Measurements from ENCODE around the gene PDZRN3.

PDZRN3 gene

DNA sequence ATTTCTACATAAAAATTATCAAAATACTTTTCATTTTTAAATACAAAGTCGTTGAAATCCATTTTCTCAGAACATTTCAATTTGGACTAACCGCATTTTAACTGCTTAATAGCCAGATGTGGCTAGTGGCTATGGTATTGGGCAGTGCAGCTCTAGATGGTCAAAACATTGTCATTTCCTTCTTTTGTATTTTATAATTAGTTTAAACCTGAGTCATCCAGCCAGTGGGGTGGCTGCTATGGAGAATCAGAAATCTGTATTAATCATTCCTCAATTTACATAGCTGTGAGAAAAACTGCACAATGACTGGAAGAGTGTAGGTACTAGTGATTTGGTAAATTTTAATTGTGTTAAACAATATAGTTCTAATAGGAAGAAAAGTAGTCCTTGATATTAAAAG lies 245.3 kb downstream of the PDZRN3 start:
- no peak for DNase-seq

DNA sequence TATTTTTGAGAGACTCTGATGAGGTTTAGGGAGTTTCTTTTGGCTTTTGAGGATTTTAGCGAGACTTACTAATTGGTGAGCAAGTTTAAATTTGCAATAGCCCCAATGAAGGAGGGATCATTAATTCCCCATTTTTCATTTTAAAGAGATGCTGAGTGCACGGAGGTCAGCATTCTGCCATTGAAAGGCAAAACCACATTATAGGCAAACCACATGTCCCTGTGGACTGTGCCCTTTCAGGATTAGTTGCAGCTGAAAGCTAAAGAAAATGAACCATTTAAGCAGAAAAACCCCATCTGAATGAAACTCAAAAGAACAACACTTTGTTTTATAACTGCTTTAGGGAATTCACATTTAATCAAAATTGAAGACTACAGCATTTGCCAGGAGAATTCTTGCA lies 246.5 kb downstream of the PDZRN3 start:
- DNase-seq: no peak

DNA sequence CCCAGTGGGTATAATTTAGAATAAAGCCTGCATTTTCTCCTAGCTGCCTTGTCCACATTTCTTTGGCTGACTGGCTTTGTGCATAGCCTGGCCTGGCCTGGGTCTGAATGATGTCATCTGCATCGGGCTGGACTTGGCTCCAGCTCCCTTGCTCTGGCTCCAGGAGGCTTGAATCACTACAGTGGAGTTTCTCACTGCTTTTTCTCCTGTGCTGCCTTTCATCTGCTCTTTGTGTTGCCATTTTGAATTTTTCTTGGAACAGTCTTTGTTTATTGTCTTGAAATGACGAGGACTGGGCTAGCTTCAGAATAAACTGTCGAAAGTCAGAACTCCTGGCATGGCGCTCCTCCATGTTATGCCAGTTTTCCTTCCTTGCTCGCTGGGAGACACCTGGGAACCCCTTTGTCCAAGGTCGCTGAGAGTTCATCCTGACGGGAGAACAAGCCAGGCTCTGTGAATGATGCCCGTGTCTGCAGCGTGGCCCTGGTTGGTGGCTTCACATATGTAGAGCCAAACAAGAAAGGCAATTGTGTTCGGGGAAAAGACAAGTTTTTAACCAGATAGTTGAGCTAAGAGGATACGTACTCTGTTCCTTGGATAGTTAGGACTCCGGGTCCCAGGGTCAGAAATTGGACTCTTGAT lies 258.9 kb downstream of the PDZRN3 start:
- no peak for DNase-seq

DNA sequence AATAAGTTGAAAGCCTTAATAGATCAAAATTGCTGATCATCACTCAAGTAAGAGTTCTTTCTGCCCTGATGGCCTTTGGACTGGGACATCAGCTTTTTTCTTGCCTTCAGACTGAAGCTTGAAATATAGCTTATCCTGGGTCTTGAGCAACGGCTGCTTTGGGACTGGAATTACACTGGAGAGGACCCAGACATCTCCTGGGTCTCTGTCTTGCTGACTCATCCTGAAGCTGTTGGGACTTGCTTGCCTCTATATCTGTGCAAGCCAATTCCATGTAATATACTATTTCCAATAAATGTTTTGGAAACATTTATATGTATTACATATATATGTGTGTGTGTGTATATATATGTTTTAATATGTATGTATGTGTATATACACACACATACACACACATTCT lies 260.2 kb downstream of the PDZRN3 start:
- no peak for DNase-seq

DNA sequence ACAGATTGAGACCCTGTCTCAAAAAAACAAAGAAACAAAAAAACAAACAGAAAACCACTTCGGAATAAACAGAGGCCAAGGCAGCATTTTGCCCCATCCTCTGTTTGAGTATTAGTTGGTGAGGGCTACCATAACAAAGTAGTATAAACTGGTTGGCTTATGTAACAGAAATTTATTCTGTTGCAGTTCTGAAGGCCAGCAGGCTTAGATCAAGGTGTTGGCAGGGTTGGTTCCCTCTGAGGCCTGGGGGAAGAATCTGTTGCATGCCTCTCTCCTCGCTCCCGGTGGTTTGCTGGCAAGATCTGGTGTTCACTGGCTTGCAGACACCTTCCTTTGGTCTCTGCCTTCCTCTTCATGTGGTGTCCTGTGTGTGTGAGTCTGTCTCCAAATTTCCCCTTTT lies 261.6 kb downstream of the PDZRN3 start:
- DNase-seq: no peak

DNA sequence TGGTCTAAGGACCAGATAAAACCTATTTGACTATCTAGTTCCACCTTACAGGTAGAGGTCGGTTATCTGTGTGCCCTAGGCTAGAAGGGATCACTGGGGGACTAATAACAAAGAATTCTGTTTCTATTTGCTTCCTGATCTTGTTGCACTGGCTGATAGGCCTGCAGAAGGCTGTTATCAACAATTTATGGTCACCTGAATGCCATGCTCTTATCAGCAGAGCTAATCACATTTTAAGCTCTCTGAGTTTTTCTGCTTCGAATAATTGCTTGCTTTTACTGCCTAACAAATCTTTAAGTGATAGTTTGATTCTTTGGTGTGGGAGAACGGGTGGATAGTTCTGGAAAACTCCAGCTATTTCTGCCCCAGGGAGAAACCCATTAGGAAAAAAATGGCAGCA lies 263.1 kb downstream of the PDZRN3 start:
- DNase-seq: no peak

DNA sequence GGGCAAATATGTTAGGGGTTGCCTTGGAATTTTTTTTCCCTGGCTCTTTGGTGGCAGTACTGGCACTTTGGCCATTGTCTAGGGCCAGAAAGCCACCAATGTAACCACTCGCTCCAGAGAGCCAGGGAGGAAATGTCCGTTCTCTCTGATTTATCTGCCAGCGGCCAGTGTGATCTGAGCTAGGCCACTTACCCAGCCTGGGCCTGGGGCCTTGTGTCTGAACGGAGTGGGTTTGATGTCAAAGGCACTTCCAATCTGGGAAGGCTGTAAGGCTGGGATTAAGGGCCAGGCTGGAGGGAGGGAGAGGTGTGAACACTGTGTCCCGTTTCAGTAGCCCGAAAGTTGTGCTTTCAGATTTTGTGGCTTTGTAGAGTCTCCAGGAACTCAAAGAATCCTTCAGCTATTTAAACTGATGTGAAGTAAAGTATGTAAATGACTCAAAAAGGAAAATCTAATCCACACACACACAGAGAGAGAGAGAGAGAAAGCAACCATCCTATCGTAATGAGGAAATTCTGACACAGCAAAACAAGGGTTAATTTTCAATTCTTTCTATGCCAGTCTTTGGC lies 271.0 kb downstream of the PDZRN3 start:
- DNase-seq: no peak

DNA sequence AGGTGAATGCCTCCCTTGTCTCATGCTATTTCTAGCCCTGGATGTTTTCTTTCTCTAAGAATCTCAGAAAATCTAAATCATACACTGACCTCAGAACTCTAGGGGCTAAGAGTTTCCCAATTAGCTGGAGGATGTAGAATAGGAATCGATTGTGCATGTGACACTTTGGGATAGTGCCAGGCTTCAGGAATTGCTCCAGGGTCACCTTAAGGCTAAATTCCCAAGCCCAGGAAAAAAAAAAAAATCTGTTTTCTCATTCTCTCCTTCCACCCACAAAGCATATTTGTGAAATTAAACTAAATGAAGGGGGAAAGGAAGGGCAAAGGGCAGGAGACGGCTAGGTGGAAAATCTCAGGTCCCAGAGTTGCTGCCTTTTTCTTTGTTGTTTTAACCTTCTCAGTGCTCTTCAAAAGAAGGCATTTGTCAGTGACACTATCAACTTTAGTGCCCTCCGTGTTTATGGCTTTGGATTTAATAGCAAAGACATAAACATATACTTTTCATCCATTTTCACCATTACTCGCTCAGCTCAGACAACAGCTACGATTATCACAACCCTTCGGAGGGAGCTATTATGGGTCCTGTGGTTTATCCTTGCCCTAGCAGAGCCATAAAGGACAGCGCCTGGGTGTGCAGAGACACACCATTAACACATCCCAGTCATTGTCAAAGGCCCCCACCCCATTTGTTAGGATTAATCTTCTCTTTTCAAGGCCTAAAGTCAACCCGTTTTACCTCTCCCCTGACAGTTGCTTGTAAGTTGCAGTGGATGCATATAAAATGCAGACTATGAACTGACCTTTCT lies 271.7 kb downstream of the PDZRN3 start:
- no peak for DNase-seq

DNA sequence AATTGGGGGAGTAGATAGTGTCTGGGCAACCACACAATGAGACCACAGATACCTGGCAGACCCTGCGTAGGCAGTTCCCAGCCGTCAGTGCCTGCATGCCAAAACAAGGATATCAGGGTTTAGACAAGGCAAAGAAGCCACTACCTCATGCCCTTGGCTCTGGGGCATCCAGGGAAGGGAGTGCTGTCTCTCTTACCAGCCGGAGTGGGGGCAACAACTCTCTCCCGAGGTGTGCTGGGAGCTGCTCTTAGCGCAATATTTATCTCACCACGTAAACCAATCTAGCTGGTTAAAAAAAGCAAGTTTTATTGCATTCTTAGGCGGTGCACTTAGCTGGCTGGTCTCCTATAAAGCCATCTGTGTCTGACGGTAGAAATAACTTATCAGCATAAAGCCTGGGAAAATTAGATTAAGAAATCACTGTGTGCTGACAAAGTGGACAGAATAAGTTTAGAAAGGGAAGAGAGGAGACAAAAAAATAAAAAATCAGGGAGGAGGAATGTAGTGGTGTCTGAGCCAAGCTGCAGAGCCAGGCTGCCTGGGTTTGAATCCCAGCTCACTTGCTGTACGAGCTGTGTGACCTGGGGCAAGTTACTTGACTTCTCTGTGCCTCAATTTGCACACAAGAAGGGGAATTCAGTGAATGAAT lies 273.2 kb downstream of the PDZRN3 start:
- no peak for DNase-seq

DNA sequence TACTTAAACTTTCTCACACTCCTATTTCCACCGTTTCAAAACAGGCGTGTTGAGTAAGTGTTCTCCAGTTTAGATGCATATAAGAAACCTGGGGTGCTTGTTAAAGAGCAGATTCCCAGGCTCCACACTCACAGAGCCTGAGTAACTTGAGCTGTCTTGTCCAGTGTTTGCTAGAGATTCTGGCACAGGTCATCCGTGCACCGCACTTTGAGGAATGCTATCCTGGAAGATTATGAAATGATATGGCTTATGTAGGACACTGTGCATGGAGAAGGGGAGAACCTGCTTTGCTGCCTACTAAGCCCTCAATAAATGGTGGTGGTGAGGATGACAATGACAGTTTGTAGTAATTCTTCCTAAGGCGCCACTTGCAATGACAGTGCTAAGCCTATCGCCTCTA lies 273.7 kb downstream of the PDZRN3 start:
- DNase-seq: no peak

DNA sequence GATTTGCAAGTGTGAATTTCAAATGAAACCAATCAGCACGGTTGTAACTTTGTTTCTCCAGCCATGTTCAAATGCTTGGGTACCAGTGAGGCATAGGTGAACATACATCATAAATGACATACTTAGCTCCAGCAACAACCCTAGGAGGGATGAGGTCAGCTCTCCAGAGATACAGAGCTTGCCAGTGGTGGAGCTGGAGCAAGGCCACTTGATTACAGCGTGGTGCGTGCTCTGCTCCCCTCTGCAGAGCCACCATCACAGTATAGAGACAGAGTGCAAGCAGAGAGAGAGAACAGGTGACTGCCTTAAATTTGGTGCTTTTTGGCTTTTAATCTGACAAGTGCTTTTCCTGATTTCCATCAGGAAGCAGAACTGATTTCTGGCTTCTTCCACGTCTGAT lies 275.1 kb downstream of the PDZRN3 start:
- DNase-seq: no peak

DNA sequence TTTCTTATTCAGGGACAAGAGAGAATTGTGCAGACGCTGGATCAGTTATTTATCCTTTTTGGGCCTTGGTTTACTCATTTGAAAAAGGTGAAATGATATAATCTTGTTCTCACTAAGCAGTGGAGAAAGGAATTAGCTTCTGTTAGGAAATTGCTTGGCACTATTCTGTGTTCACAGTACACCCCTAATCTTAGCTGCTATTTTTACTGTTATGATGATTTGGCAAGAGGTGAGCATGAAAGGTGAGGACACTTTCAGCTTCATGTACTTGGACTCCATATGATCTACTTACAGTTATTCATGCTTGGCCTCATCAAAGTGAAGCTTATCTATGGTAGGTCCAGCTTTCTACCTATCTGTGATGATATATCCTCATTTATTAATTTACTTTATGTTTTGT lies 282.7 kb downstream of the PDZRN3 start:
- no peak for DNase-seq

DNA sequence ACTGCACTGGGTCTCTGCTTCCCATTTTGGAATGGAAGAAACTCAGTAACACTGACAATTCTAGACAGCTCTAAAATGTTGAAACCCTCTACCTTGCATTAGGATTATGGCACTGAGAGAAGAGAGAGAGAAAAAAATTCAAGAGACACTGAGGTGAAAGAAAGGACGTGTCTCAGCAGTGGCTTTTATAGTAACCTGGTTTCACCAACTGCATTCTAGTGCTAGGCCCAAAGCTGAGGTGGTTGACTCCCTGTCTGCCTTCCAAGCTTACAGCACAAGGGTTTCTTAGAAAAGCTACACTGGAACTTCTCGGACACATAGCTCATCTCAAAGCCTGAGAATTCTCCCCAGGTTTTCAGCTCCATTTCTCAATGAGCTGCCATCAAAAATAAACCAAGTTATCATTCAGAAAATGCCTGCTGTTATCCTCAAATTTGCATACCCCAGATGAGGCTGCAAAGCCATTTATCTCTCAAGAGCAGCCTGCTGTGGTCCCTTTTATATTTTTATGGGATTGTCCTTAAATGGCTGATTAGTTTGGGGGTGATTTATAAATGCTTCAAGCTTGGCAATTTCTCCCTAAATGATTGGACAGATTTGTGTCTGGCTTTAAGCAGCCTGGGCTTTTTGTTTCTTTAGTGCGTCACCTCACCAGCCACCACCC lies 283.3 kb downstream of the PDZRN3 start:
- no peak for DNase-seq

DNA sequence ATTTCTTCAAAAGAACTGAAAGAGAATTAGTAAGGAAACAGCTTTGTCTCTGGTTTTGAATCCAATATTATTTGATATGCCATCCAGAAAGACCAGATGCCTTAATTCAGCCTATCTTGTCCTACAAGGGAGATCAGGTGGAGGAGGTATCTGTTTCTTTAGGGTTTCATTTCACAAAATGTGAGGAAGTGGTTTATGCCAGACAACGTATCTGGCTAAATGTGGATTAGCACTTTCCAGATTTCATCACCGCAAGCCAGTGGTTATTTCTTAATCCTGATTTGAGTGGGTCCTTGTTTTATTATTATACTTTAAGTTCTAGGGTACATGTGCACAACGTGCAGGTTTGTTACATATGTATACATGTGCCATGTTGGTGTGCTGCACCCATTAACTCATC lies 292.2 kb downstream of the PDZRN3 start:
- DNase-seq: no peak

Data from activated CD4-positive, alpha-beta T cell treated with anti-CD3 and anti-CD28 coated beads, Interleukin-10, Interleukin-2, amounts not matched to agents 100 ng/mL and 50 ng/mL, durations not matched to agents 16 hours and 8 hours (primary cell).